Measurements from ENCODE around the gene ZEB1. TPM values are rescaled to one million over a fixed set of nuclear protein-coding genes. Genes with fewer than 3 reads are reported as not detected.
A peak's percentile ranks its signal among the peaks of the same experiment; 100 is the strongest.
"Not testable (repeated sequence)": the region's sequence is repeated elsewhere in the genome, so short reads cannot be mapped to it uniquely, and the experiment has no call there.

The ZEB1 gene
- total and polyA plus RNA-seq, 9 donors = 11.0 to 48.4 (median 40.2) TPM

- no peaks in the 10 kb centered on the region for H3K27me3 ChIP-seq
- no peaks in the 10 kb centered on the region for H3K36me3 ChIP-seq
- H3K4me3 ChIP-seq = no peak overlapping the region
- DNase-seq = no peak
- no peak overlapping the region for H3K27ac ChIP-seq
- peaks cover 5% of the 10 kb centered on the region for H3K4me1 ChIP-seq (ENCODE audit: insufficient read depth)
- TF ChIP-seq POLR2A (IDR thresholded peaks at IDR 0.05) (no peak), CTCF (IDR thresholded peaks at IDR 0.05) (no peak), EP300 (IDR thresholded peaks at IDR 0.05) (no peak)
- intact Hi-C loops (cut with DNase I) = no loop called here
- WGBS, 3 donors = 98% methylated on average over 40 to 44 of the region's 44 CpGs
- H3K9me3 ChIP-seq = no peaks in the 10 kb centered on the region
These were observed 43.1 kb downstream of the ZEB1 start for GRCh38 chr10:31362023-31362641.

- H3K36me3 ChIP-seq; H3K4me3 ChIP-seq; H3K4me1 ChIP-seq (ENCODE audit: insufficient read depth); H3K9me3 ChIP-seq; H3K27me3 ChIP-seq; DNase-seq; H3K27ac ChIP-seq; intact Hi-C loops (cut with DNase I): not testable (repeated sequence)
- 97 to 98% (median 97%) methylated on average over 19 of the region's 19 CpGs for WGBS, 3 donors
These were observed 44.7 kb downstream of the ZEB1 start for GRCh38 chr10:31363696-31364095.

- H3K4me3 ChIP-seq; H3K27me3 ChIP-seq; H3K4me1 ChIP-seq (ENCODE audit: insufficient read depth); H3K27ac ChIP-seq; H3K9me3 ChIP-seq; H3K36me3 ChIP-seq; intact Hi-C loops (cut with DNase I): not testable (repeated sequence)
- DNase-seq = peak in 1 of 5 donors; percentile 16
- 97 to 100% (median 99%) methylated on average over 1 to 13 of the region's 13 CpGs for WGBS, 3 donors
These were observed 45.2 kb downstream of the ZEB1 start for GRCh38 chr10:31364238-31364637.

- WGBS, 3 donors = 70 to 79% (median 70%) methylated on average over 4 of the region's 4 CpGs
- Histone ChIP-seq H3K4me3 (no peak overlapping the region), H3K4me1 (ENCODE audit: insufficient read depth) (no peaks in the 10 kb centered on the region), H3K27me3 (no peaks in the 10 kb centered on the region), H3K27ac (no peak overlapping the region), H3K36me3 (no peaks in the 10 kb centered on the region), H3K9me3 (no peaks in the 10 kb centered on the region)
- DNase-seq = no peak
- TF ChIP-seq POLR2A (IDR thresholded peaks at IDR 0.05) = no peak
- no peak for TF ChIP-seq CTCF (IDR thresholded peaks at IDR 0.05)
- no peak for TF ChIP-seq EP300 (IDR thresholded peaks at IDR 0.05)
- intact Hi-C loops (cut with DNase I) = no loop called here
These were observed 47.7 kb downstream of the ZEB1 start for GRCh38 chr10:31366703-31367102.

GRCh38 chr10:31368724-31369123, 49.7 kb downstream of the ZEB1 start:
- TF ChIP-seq EP300 (IDR thresholded peaks at IDR 0.05) (no peak), CTCF (IDR thresholded peaks at IDR 0.05) (no peak), POLR2A (IDR thresholded peaks at IDR 0.05) (no peak)
- intact Hi-C loops (cut with DNase I) = no loop called here
- Histone ChIP-seq H3K36me3 (no peaks in the 10 kb centered on the region), H3K27ac (no peak overlapping the region), H3K4me1 (ENCODE audit: insufficient read depth) (no peaks in the 10 kb centered on the region), H3K27me3 (no peaks in the 10 kb centered on the region), H3K9me3 (no peaks in the 10 kb centered on the region), H3K4me3 (no peak overlapping the region)
- no peak for DNase-seq

Data from ovary (tissue), 9 donors.